GM18517 (cell line): ENCODE results near the gene SMIM28.
"Not testable (repeated sequence)": the region's sequence is repeated elsewhere in the genome, so short reads cannot be mapped to it uniquely, and the experiment has no call there.

Experiments
- ATAC-seq: cut with Tn5 transposase; IDR thresholded peaks from one replicate; pipeline ENCODE4 v1.9.1; 2021; ENCODE audit warnings: mild to moderate bottlenecking, moderate library complexity; ENCODE audit not compliant: unreplicated experiment

Gene SMIM28

GRCh38 chr6:138403801-138404665, 26.3 kb downstream of the SMIM28 start, which contains the start of gene HEBP2:
HEBP2 (plus strand) TSS chr6:138404223; CDS start chr6:138404496, 273 bp downstream.
- ATAC-seq = peak; percentile 62

GRCh38 chr6:138404666-138405337, 27.1 kb downstream of the SMIM28 start:
- ATAC-seq = no peak

GRCh38 chr6:138405816-138406413, 28.2 kb downstream of the SMIM28 start:
- no peak for ATAC-seq

- no peak for ATAC-seq
These were observed 28.7 kb downstream of the SMIM28 start for GRCh38 chr6:138406443-138406842.

GRCh38 chr6:138410048-138410735, 32.5 kb downstream of the SMIM28 start:
- no peak for ATAC-seq

- no peak for ATAC-seq
These were observed 33.5 kb downstream of the SMIM28 start for GRCh38 chr6:138410972-138411880.

GRCh38 chr6:138415125-138415524, 37.4 kb downstream of the SMIM28 start:
- no peak for ATAC-seq

- ATAC-seq = no peak
These were observed 38.5 kb downstream of the SMIM28 start for GRCh38 chr6:138416206-138416605.

GRCh38 chr6:138417493-138418117, 39.9 kb downstream of the SMIM28 start:
- ATAC-seq = no peak

GRCh38 chr6:138418118-138418742, 40.5 kb downstream of the SMIM28 start:
- ATAC-seq = no peak

GRCh38 chr6:138419766-138420165, 42.1 kb downstream of the SMIM28 start:
- no peak for ATAC-seq

GRCh38 chr6:138420356-138420755, 42.7 kb downstream of the SMIM28 start:
- no peak for ATAC-seq

GRCh38 chr6:138421089-138421488, 43.4 kb downstream of the SMIM28 start:
- no peak for ATAC-seq

- ATAC-seq = no peak
These were observed 43.9 kb downstream of the SMIM28 start for GRCh38 chr6:138421608-138422007.

GRCh38 chr6:138422861-138423260, 45.2 kb downstream of the SMIM28 start:
- ATAC-seq = no peak

GRCh38 chr6:138424004-138424904, 46.5 kb downstream of the SMIM28 start:
- no peak for ATAC-seq

GRCh38 chr6:138425256-138425655, 47.6 kb downstream of the SMIM28 start:
- ATAC-seq = not testable (repeated sequence)

- ATAC-seq = no peak
These were observed 48.9 kb downstream of the SMIM28 start for GRCh38 chr6:138426500-138427123.
